Measurements from ENCODE around the gene RNF112.
A peak's percentile ranks its signal among the peaks of the same experiment; 100 is the strongest.

The RNF112 gene

GRCh38 chr17:19372011-19372370 lies 39.0 kb upstream of the RNF112 start:
- intact Hi-C loops (cut with DNase I): no loop called here
- peak in 3 of 42 donors; percentile 10 to 31 (median 17) for DNase-seq

- intact Hi-C loops (cut with DNase I): no loop called here
These were observed 38.6 kb upstream of the RNF112 start for GRCh38 chr17:19372439-19372838.

GRCh38 chr17:19372866-19373504 lies 38.0 kb upstream of the RNF112 start:
- intact Hi-C loops (cut with DNase I): no loop called here

More at GRCh38 chr17:19372439-19372838, 38.6 kb upstream of the RNF112 start:
- DNase-seq: peak in 4 of 42 donors; percentile 1 to 31 (median 24)

GRCh38 chr17:19374136-19374535 lies 36.9 kb upstream of the RNF112 start:
- DNase-seq: peak in 4 of 42 donors; percentile 19 to 37 (median 32)
- intact Hi-C loops (cut with DNase I): no loop called here

More at GRCh38 chr17:19372866-19373504, 38.0 kb upstream of the RNF112 start:
- DNase-seq: peak in 5 of 42 donors; percentile 0 to 37 (median 13)

GRCh38 chr17:19375732-19376131 lies 35.3 kb upstream of the RNF112 start:
- intact Hi-C loops (cut with DNase I): no loop called here
- DNase-seq: no peak

- intact Hi-C loops (cut with DNase I): no loop called here
- peak in 2 of 42 donors; percentile 27 to 34 for DNase-seq
These were observed 34.2 kb upstream of the RNF112 start for GRCh38 chr17:19376811-19377210.

GRCh38 chr17:19377602-19378415 lies 33.2 kb upstream of the RNF112 start:
- DNase-seq: peak; percentile 95 to 99 (median 98)
- intact Hi-C loops (cut with DNase I): no loop called here

GRCh38 chr17:19378416-19379360 lies 32.3 kb upstream of the RNF112 start, which contains the start of gene MAPK7:
Gene MAPK7, plus strand, starts transcription at chr17:19378498. Its CDS starts 403 bp downstream, at chr17:19378901.
- intact Hi-C loops (cut with DNase I): no loop called here
- DNase-seq: peak in 2 of 42 donors; percentile 36 to 46

- peak in 3 of 42 donors; percentile 6 to 22 (median 22) for DNase-seq
- intact Hi-C loops (cut with DNase I): no loop called here
These were observed 31.5 kb upstream of the RNF112 start for GRCh38 chr17:19379361-19380065.

GRCh38 chr17:19380481-19381301 lies 30.3 kb upstream of the RNF112 start:
- DNase-seq: peak in 3 of 42 donors; percentile 5 to 39 (median 16)

GRCh38 chr17:19381361-19381740 lies 29.7 kb upstream of the RNF112 start:
- intact Hi-C loops (cut with DNase I): no loop called here
- DNase-seq: no peak

More at GRCh38 chr17:19380481-19381301, 30.3 kb upstream of the RNF112 start:
- intact Hi-C loops (cut with DNase I): no loop called here

- intact Hi-C loops (cut with DNase I): no loop called here
- DNase-seq: peak in 2 of 42 donors; percentile 9 to 33
These were observed 29.1 kb upstream of the RNF112 start for GRCh38 chr17:19381741-19382444.

- peak in 2 of 42 donors; percentile 8 to 23 for DNase-seq
These were observed 28.2 kb upstream of the RNF112 start for GRCh38 chr17:19382531-19383444.

GRCh38 chr17:19383681-19384470 lies 27.2 kb upstream of the RNF112 start:
- DNase-seq: peak in 1 of 42 donors; percentile 40
- intact Hi-C loops (cut with DNase I): no loop called here

More at GRCh38 chr17:19382531-19383444, 28.2 kb upstream of the RNF112 start:
- intact Hi-C loops (cut with DNase I): no loop called here

Data from head of caudate nucleus (tissue), 42 donors.